RWPE2 (cell line): ENCODE measurements around the gene TMEM147.

Experiments used
- ATAC-seq: fragments of 200-7000 bp; cut with Tn5 transposase; 3 replicates; pipeline ENCODE4 v1.9.1; 2021; ENCODE audit warnings: low read depth
- DNase-seq: peaks from one replicate; pipeline ENCODE4 v3.0.0-alpha.2; 2020; ENCODE audit warnings: low spot score
- H3K27ac ChIP-seq: fragments of 450-650 bp; 2 replicates; pipeline ENCODE4 v1.5.1; 2017; ENCODE audit warnings: mild to moderate bottlenecking; ENCODE audit not compliant: poor library complexity, severe bottlenecking
- H3K27me3 ChIP-seq: fragments of 250-450 bp; sonication (Bioruptor Pico); 2 replicates; pipeline ENCODE4 v1.5.1; 2021; ENCODE audit warnings: mild to moderate bottlenecking, moderate library complexity; ENCODE audit not compliant: insufficient read depth, poor library complexity, severe bottlenecking
- H3K36me3 ChIP-seq: fragments of 250-450 bp; sonication (Bioruptor Pico); 2 replicates; pipeline ENCODE4 v1.5.1; 2020; ENCODE audit warnings: low read depth, mild to moderate bottlenecking, moderate library complexity
- H3K4me1 ChIP-seq: fragments of 250-450 bp; sonication (Bioruptor Pico); 2 replicates; pipeline ENCODE4 v1.5.1; 2021; ENCODE audit warnings: mild to moderate bottlenecking, moderate library complexity; ENCODE audit not compliant: insufficient read depth, poor library complexity, severe bottlenecking
- H3K4me3 ChIP-seq: fragments of 250-450 bp; sonication (Bioruptor Pico); 2 replicates; pipeline ENCODE4 v1.5.1; 2021; ENCODE audit warnings: mild to moderate bottlenecking, moderate library complexity; ENCODE audit not compliant: severe bottlenecking
- H3K9me3 ChIP-seq: fragments of 250-450 bp; sonication (Bioruptor Pico); 2 replicates; pipeline ENCODE4 v1.5.1; 2021; ENCODE audit warnings: mild to moderate bottlenecking, moderate library complexity; ENCODE audit not compliant: severe bottlenecking
- TF ChIP-seq, protein P1 (sequence below): fragments of 450-650 bp; IDR thresholded peaks from one replicate; pipeline ENCODE4 v1.5.1; 2017; ENCODE audit warnings: mild to moderate bottlenecking, moderate library complexity; ENCODE audit not compliant: poor library complexity, severe bottlenecking

The TMEM147 gene

GRCh38 chr19:35543280-35544109, 1.9 kb upstream of the TMEM147 start:
- H3K4me1 ChIP-seq: peaks cover 6% of the 10 kb centered on the region
- TF ChIP-seq, protein P1, sequence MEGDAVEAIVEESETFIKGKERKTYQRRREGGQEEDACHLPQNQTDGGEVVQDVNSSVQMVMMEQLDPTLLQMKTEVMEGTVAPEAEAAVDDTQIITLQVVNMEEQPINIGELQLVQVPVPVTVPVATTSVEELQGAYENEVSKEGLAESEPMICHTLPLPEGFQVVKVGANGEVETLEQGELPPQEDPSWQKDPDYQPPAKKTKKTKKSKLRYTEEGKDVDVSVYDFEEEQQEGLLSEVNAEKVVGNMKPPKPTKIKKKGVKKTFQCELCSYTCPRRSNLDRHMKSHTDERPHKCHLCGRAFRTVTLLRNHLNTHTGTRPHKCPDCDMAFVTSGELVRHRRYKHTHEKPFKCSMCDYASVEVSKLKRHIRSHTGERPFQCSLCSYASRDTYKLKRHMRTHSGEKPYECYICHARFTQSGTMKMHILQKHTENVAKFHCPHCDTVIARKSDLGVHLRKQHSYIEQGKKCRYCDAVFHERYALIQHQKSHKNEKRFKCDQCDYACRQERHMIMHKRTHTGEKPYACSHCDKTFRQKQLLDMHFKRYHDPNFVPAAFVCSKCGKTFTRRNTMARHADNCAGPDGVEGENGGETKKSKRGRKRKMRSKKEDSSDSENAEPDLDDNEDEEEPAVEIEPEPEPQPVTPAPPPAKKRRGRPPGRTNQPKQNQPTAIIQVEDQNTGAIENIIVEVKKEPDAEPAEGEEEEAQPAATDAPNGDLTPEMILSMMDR: no peak
- DNase-seq (no peak), ATAC-seq (no peak)
- H3K27me3 ChIP-seq: no peaks in the 10 kb centered on the region
- H3K36me3 ChIP-seq: peaks cover 21% of the 10 kb centered on the region
- no peak overlapping the region for H3K4me3 ChIP-seq
- no peaks in the 10 kb centered on the region for H3K9me3 ChIP-seq
- no peak overlapping the region for H3K27ac ChIP-seq

DNA sequence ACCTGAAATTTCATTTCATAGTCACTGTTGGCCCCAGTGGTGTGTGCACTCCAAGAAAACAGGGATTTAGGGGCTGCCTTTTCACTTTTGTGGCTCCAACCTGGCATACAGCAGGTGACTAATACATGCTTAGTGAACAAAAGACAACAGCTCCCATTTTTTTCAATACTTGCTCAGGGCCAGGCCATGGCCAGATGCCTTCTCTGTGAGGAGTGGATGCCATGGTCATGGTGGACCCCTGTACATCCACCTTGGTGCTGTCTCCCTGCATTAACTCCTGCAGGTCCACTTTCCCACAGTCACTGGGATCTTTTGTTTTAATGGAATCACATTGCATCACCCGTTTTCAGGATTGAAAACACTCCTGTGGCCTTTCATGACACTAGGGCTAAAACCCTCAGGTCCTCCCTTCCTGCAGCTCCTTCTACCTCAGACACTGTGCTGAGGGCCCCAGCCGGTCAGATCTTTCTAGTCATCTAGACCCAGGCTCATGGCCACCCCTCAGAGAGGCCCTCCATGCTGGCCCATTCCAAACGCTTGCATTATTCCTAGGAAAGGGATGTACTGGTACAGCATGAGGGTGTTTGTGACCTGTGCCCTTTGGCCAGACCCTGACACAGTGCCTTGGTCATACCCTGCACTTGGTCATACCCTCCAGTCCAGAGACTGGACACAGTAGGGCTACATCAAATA, 1.2 kb upstream of the TMEM147 start:
- TF ChIP-seq, protein P1: no peak
- Histone ChIP-seq H3K4me1 (peaks cover 6% of the 10 kb centered on the region), H3K27me3 (no peaks in the 10 kb centered on the region), H3K9me3 (no peaks in the 10 kb centered on the region), H3K27ac (peak overlapping the region; percentile 31), H3K4me3 (peak overlapping the region; percentile 65), H3K36me3 (peaks cover 21% of the 10 kb centered on the region)
- ATAC-seq (no peak), DNase-seq (no peak)

GRCh38 chr19:35545855-35546381, 492 bp downstream of the TMEM147 start:
- Histone ChIP-seq H3K27me3 (no peaks in the 10 kb centered on the region), H3K9me3 (no peaks in the 10 kb centered on the region), H3K27ac (peak overlapping the region; percentile 31), H3K36me3 (peaks cover 21% of the 10 kb centered on the region), H3K4me3 (peak overlapping the region; percentile 65), H3K4me1 (peaks cover 6% of the 10 kb centered on the region)
- peak; percentile 57 for ATAC-seq
- TF ChIP-seq, protein P1: no peak
- no peak for DNase-seq

- H3K36me3 ChIP-seq: peaks cover 19% of the 10 kb centered on the region
Measured at GRCh38 chr19:35546532-35546931, 1.1 kb downstream of the TMEM147 start.

More at GRCh38 chr19:35546532-35546931, 1.1 kb downstream of the TMEM147 start:
- peak overlapping the region; percentile 65 for H3K4me3 ChIP-seq
- H3K9me3 ChIP-seq: no peaks in the 10 kb centered on the region
- ATAC-seq: no peak
- H3K27me3 ChIP-seq: no peaks in the 10 kb centered on the region
- H3K4me1 ChIP-seq: peaks cover 6% of the 10 kb centered on the region
- TF ChIP-seq, protein P1: no peak
- H3K27ac ChIP-seq: no peak overlapping the region
- DNase-seq: no peak
